ENCODE measurements around the gene NAT8.

GRCh38 chr2:73651591-73652230 is 9.5 kb upstream of the NAT8 start:
- TF ChIP-seq ELF4 (IDR thresholded peaks at IDR 0.05) (no peak), L3MBTL2 (conservative IDR thresholded peaks at IDR 0.05) (no peak), LEF1 (IDR thresholded peaks at IDR 0.05; ENCODE audit: borderline replicate concordance) (no peak), SP1 (IDR thresholded peaks at IDR 0.05) (no peak), SUZ12 (IDR thresholded peaks at IDR 0.05) (no peak), FOXK2 (IDR thresholded peaks at IDR 0.05) (no peak), BHLHE40 (IDR thresholded peaks at IDR 0.05; ENCODE audit: borderline replicate concordance) (no peak)
